ENCODE results near the gene SMCO3.
"Not testable (repeated sequence)": the region's sequence is repeated elsewhere in the genome, so short reads cannot be mapped to it uniquely, and the experiment has no call there.

The SMCO3 gene

DNA sequence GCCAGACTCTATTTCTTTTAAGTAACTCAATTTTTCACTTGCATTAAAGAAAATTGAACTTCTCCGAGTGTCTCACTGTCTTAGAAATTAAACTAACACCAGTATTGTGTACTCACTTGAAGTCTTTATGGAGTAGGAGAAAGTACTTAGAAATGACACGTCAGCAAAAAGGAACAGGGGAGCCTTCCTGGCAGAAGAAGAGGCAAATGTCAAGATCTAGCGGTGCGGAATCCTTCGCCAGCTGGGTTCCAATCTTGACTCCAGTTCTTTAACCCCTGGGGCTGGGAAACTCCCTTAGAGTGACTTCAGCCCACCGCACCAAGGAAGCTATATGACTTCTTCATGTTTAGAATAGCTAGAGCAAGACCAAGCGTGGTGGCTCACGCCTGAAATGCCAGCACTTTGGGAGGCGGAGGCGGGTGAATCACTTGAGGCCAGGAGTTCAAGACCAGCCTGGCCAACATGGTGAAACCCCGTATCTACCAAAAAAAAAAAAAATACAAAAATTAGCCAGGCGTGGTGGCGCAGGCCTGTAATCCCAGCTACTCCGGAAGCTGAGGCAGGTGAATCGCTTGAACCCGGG, 45.1 kb downstream of the SMCO3 start:
- WGBS, 2 experiments (ENCODE audit: insufficient coverage in 2 of 2), result 67 to 72% methylated on average over 11 to 15 of the region's 16 CpGs
- peak overlapping the region; percentile 23 for H3K27ac ChIP-seq (ENCODE audit: low read depth, low read length, severe bottlenecking)
- H3K4me3 ChIP-seq (ENCODE audit: extremely low read depth, insufficient read depth, low read length, poor library complexity, severe bottlenecking), result peak overlapping the region; percentile 73
- no peaks in the 10 kb centered on the region for H3K4me1 ChIP-seq (ENCODE audit: control insufficient read depth, insufficient read depth, low read length, poor library complexity, severe bottlenecking)
- peaks cover 10% of the 10 kb centered on the region for H3K36me3 ChIP-seq (ENCODE audit: control insufficient read depth, insufficient read depth, low read length)
- no peaks in the 10 kb centered on the region for H3K9me3 ChIP-seq (ENCODE audit: control insufficient read depth, low read length)

DNA sequence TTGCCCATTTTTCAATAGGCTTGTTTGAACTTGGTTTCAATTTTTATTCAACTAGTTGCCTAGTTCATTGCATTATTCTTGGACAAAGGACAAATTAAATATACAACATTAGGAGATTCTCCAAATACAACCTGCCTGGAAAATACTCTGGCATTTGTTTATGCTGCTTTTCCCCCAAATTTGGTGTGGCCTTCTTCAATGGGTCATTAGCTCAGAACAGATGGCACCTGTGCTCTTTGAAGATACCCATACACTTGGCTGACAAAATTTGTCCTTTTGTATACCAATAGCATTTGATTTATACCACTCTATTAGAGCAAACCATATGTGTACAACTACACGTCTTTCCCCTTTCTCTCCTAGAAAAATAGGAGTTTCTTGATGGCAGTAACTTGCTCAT, 46.4 kb downstream of the SMCO3 start:
- WGBS, 2 experiments (ENCODE audit: insufficient coverage in 2 of 2), result no CpG with 5 or more reads among the region's 1 CpG
- peaks cover 10% of the 10 kb centered on the region for H3K36me3 ChIP-seq (ENCODE audit: control insufficient read depth, insufficient read depth, low read length)
- H3K4me3 ChIP-seq (ENCODE audit: extremely low read depth, insufficient read depth, low read length, poor library complexity, severe bottlenecking), result no peak overlapping the region
- no peaks in the 10 kb centered on the region for H3K4me1 ChIP-seq (ENCODE audit: control insufficient read depth, insufficient read depth, low read length, poor library complexity, severe bottlenecking)
- H3K9me3 ChIP-seq (ENCODE audit: control insufficient read depth, low read length), result no peaks in the 10 kb centered on the region
- H3K27ac ChIP-seq (ENCODE audit: low read depth, low read length, severe bottlenecking), result no peak overlapping the region

GRCh38 chr12:14766649-14767215, 47.2 kb downstream of the SMCO3 start:
- H3K27ac ChIP-seq (ENCODE audit: low read depth, low read length, severe bottlenecking), result no peak overlapping the region

GRCh38 chr12:14766020-14766419, 48.0 kb downstream of the SMCO3 start:
- not testable (repeated sequence) for H3K9me3 ChIP-seq (ENCODE audit: control insufficient read depth, low read length); H3K27ac ChIP-seq (ENCODE audit: low read depth, low read length, severe bottlenecking); H3K4me3 ChIP-seq (ENCODE audit: extremely low read depth, insufficient read depth, low read length, poor library complexity, severe bottlenecking); H3K4me1 ChIP-seq (ENCODE audit: control insufficient read depth, insufficient read depth, low read length, poor library complexity, severe bottlenecking)
- peaks cover 10% of the 10 kb centered on the region for H3K36me3 ChIP-seq (ENCODE audit: control insufficient read depth, insufficient read depth, low read length)
- WGBS, 2 experiments (ENCODE audit: insufficient coverage in 2 of 2), result 84 to 100% methylated on average over 3 of the region's 3 CpGs

More at GRCh38 chr12:14766649-14767215, 47.2 kb downstream of the SMCO3 start:
- Histone ChIP-seq H3K36me3 (ENCODE audit: control insufficient read depth, insufficient read depth, low read length) (peaks cover 10% of the 10 kb centered on the region), H3K9me3 (ENCODE audit: control insufficient read depth, low read length) (no peaks in the 10 kb centered on the region), H3K4me1 (ENCODE audit: control insufficient read depth, insufficient read depth, low read length, poor library complexity, severe bottlenecking) (no peaks in the 10 kb centered on the region), H3K4me3 (ENCODE audit: extremely low read depth, insufficient read depth, low read length, poor library complexity, severe bottlenecking) (no peak overlapping the region)
- no CpG with 5 or more reads among the region's 3 CpGs for WGBS, 2 experiments (ENCODE audit: insufficient coverage in 2 of 2)

DNA sequence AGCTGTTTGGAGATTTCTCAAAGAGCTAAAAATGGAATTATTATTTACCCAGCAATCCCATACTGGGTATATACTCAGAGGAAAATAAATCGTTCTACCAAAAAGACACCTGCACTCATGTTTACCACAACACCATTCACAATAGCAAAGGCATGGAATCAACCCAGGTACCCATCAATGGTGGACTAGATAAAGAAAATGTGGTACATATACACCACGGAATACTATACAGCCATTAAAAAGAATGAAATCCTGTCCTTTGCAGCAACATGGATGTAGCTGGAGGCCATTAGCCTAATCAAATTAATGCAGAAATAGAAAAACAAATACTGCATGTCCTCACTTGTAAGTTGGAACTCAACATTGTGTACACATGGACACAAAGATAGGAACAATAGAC, 48.6 kb downstream of the SMCO3 start:
- Histone ChIP-seq H3K36me3 (ENCODE audit: control insufficient read depth, insufficient read depth, low read length) (peaks cover 10% of the 10 kb centered on the region), H3K9me3 (ENCODE audit: control insufficient read depth, low read length) (no peaks in the 10 kb centered on the region), H3K27ac (ENCODE audit: low read depth, low read length, severe bottlenecking) (no peak overlapping the region), H3K4me3 (ENCODE audit: extremely low read depth, insufficient read depth, low read length, poor library complexity, severe bottlenecking) (no peak overlapping the region), H3K4me1 (ENCODE audit: control insufficient read depth, insufficient read depth, low read length, poor library complexity, severe bottlenecking) (no peaks in the 10 kb centered on the region)
- no CpG with 5 or more reads among the region's 2 CpGs for WGBS, 2 experiments (ENCODE audit: insufficient coverage in 2 of 2)

- H3K4me3 ChIP-seq (ENCODE audit: extremely low read depth, insufficient read depth, low read length, poor library complexity, severe bottlenecking); H3K27ac ChIP-seq (ENCODE audit: low read depth, low read length, severe bottlenecking); H3K4me1 ChIP-seq (ENCODE audit: control insufficient read depth, insufficient read depth, low read length, poor library complexity, severe bottlenecking); H3K36me3 ChIP-seq (ENCODE audit: control insufficient read depth, insufficient read depth, low read length); H3K9me3 ChIP-seq (ENCODE audit: control insufficient read depth, low read length): not testable (repeated sequence)
- 71 to 95% methylated on average over 1 to 2 of the region's 6 CpGs for WGBS, 2 experiments (ENCODE audit: insufficient coverage in 2 of 2)
Observed at GRCh38 chr12:14759711-14760280, 54.2 kb downstream of the SMCO3 start.

- H3K27ac ChIP-seq (ENCODE audit: low read depth, low read length, severe bottlenecking), result no peak overlapping the region
- no peaks in the 10 kb centered on the region for H3K9me3 ChIP-seq (ENCODE audit: control insufficient read depth, low read length)
- 36 to 52% methylated on average over 8 to 14 of the region's 17 CpGs for WGBS, 2 experiments (ENCODE audit: insufficient coverage in 2 of 2)
- no peak overlapping the region for H3K4me3 ChIP-seq (ENCODE audit: extremely low read depth, insufficient read depth, low read length, poor library complexity, severe bottlenecking)
- H3K36me3 ChIP-seq (ENCODE audit: control insufficient read depth, insufficient read depth, low read length), result no peaks in the 10 kb centered on the region
- no peaks in the 10 kb centered on the region for H3K4me1 ChIP-seq (ENCODE audit: control insufficient read depth, insufficient read depth, low read length, poor library complexity, severe bottlenecking)
Observed at GRCh38 chr12:14756334-14757143, 57.4 kb downstream of the SMCO3 start.

All from mesodermal cell (in vitro differentiated cells).